HepG2 (cell line): ENCODE results near the gene TMCC1. TPM values are rescaled to one million over a fixed set of nuclear protein-coding genes. Genes with fewer than 3 reads are reported as not detected.

Experiments used
- ARID4A ChIP-seq: sonication (generic); formaldehyde crosslinking; IDR thresholded peaks from 2 replicates; pipeline ENCODE4 v1.5.0; 2020; ENCODE audit warnings: mild to moderate bottlenecking, missing genetic modification reagents, borderline replicate concordance
- CAMTA2 ChIP-seq: sonication (generic); formaldehyde crosslinking; IDR thresholded peaks from 2 replicates; pipeline ENCODE4 v1.4.0; 2020; ENCODE audit warnings: mild to moderate bottlenecking, missing genetic modification reagents, borderline replicate concordance
- CENPX ChIP-seq: sonication (generic); formaldehyde crosslinking; IDR thresholded peaks from 2 replicates; pipeline ENCODE4 v1.9.0; 2021; ENCODE audit warnings: mild to moderate bottlenecking, missing genetic modification reagents, moderate library complexity
- FOSL2 ChIP-seq: sonication (generic); formaldehyde crosslinking; IDR thresholded peaks from 2 replicates; pipeline ENCODE4 v1.4.0; 2020; ENCODE audit warnings: missing genetic modification reagents
- FOXM1 ChIP-seq: sonication (generic); formaldehyde crosslinking; IDR thresholded peaks from 2 replicates; pipeline ENCODE4 v1.5.0; 2020; ENCODE audit warnings: missing genetic modification reagents
- NFE2L2 ChIP-seq: fragments of 150-350 bp; IDR thresholded peaks from 2 replicates; pipeline ENCODE4 v1.6.1; 2014; ENCODE audit warnings: low read length
- NFIC ChIP-seq: IDR thresholded peaks from 2 replicates; pipeline ENCODE4 v1.6.1; 2012; ENCODE audit warnings: mild to moderate bottlenecking, low read length, inconsistent platforms
- NR1H2 ChIP-seq: sonication (generic); formaldehyde crosslinking; IDR thresholded peaks from 2 replicates; pipeline ENCODE4 v1.8.1; 2022; ENCODE audit warnings: low read depth, missing genetic modification reagents, borderline replicate concordance
- POGZ ChIP-seq: sonication (generic); formaldehyde crosslinking; IDR thresholded peaks from 2 replicates; pipeline ENCODE4 v1.4.0; 2020; ENCODE audit warnings: mild to moderate bottlenecking, missing genetic modification reagents
- POLR2AphosphoS5 ChIP-seq: IDR thresholded peaks from 2 replicates; pipeline ENCODE4 v1.6.1; 2012; ENCODE audit warnings: low read depth, low read length
- RAD21 ChIP-seq: fragments of 450-650 bp; formaldehyde crosslinking; IDR thresholded peaks from 2 replicates; pipeline ENCODE4 v1.5.0; 2020; ENCODE audit warnings: mild to moderate bottlenecking
- RFX5 ChIP-seq: IDR thresholded peaks from 2 replicates; pipeline ENCODE4 v1.6.1; 2011; ENCODE audit warnings: low read depth, low read length, improper control_type of control experiment
- SALL1 ChIP-seq: sonication (generic); formaldehyde crosslinking; IDR thresholded peaks from 2 replicates; pipeline ENCODE4 v1.8.0; 2022; ENCODE audit warnings: mild to moderate bottlenecking, missing genetic modification reagents
- SMC3 ChIP-seq: IDR thresholded peaks from 2 replicates; pipeline ENCODE4 v1.6.1; 2011; ENCODE audit warnings: low read length, improper control_type of control experiment
- SP2 ChIP-seq: sonication (generic); formaldehyde crosslinking; IDR thresholded peaks from 2 replicates; pipeline ENCODE4 v1.5.1; 2020; ENCODE audit warnings: mild to moderate bottlenecking, missing genetic modification reagents
- SRSF4 ChIP-seq: fragments of 200-400 bp; formaldehyde crosslinking; IDR thresholded peaks from one replicate; pipeline ENCODE4 v1.6.1; 2018; ENCODE audit warnings: mild to moderate bottlenecking, low read depth, low read length, moderate library complexity; ENCODE audit not compliant: poor library complexity, severe bottlenecking
- STAT5B ChIP-seq: sonication (generic); formaldehyde crosslinking; IDR thresholded peaks from 2 replicates; pipeline ENCODE4 v1.4.0; 2020; ENCODE audit warnings: missing genetic modification reagents
- TBX3 ChIP-seq: fragments of 450-650 bp; IDR thresholded peaks from 2 replicates; pipeline ENCODE4 v1.6.1; 2017; ENCODE audit warnings: antibody characterized with exemption, mild to moderate bottlenecking, inconsistent platforms, borderline replicate concordance
- TEF ChIP-seq: sonication (generic); formaldehyde crosslinking; IDR thresholded peaks from 2 replicates; pipeline ENCODE4 v1.5.0; 2020; ENCODE audit warnings: missing genetic modification reagents
- ZBTB26 ChIP-seq: IDR thresholded peaks from 2 replicates; pipeline ENCODE4 v1.6.1; 2016; ENCODE audit warnings: missing compliant biosample characterization, missing genetic modification reagents, borderline replicate concordance
- ZFYVE20 ChIP-seq: sonication (generic); formaldehyde crosslinking; IDR thresholded peaks from 2 replicates; pipeline ENCODE4 v1.8.0; 2023; ENCODE audit warnings: low read depth, mild to moderate bottlenecking, moderate library complexity, missing genetic modification reagents, borderline replicate concordance
- ZNF101 ChIP-seq: sonication (generic); formaldehyde crosslinking; IDR thresholded peaks from 2 replicates; pipeline ENCODE4 v1.4.0; 2020; ENCODE audit warnings: mild to moderate bottlenecking, low read depth, missing genetic modification reagents, borderline replicate concordance
- ZNF232 ChIP-seq: sonication (generic); formaldehyde crosslinking; IDR thresholded peaks from 2 replicates; pipeline ENCODE4 v1.4.0; 2020; ENCODE audit warnings: missing genetic modification reagents, borderline replicate concordance
- ZNF44 ChIP-seq: sonication (generic); formaldehyde crosslinking; IDR thresholded peaks from 2 replicates; pipeline ENCODE4 v1.5.1; 2020; ENCODE audit warnings: mild to moderate bottlenecking, missing genetic modification reagents
- ZNF441 ChIP-seq: sonication (generic); formaldehyde crosslinking; IDR thresholded peaks from 2 replicates; pipeline ENCODE4 v1.7.0; 2021; ENCODE audit warnings: missing genetic modification reagents, borderline replicate concordance
- ZNF605 ChIP-seq: sonication (generic); formaldehyde crosslinking; IDR thresholded peaks from 2 replicates; pipeline ENCODE4 v1.8.0; 2022; ENCODE audit warnings: mild to moderate bottlenecking, missing genetic modification reagents
- ZNF883 ChIP-seq: sonication (generic); formaldehyde crosslinking; IDR thresholded peaks from 2 replicates; pipeline ENCODE4 v1.5.1; 2020; ENCODE audit warnings: mild to moderate bottlenecking, missing genetic modification reagents; ENCODE audit errors: not compliant biosample characterization
- polyA plus RNA-seq, 8 experiments: library from polyadenylated mRNA; depleted of rRNA in 3 of 8; stranded (reverse) in 7 of 8; unstranded in 1 of 8; fragments of >200 nt; fragmentation: Illumina TruSeq in 4 of 8; extraction: Trizol in 4 of 8; gene quantifications; 2 replicates each; pipeline versions ENCODE4 v1.2.1 to v1.2.3, GENCODE V29; 2011 to 2016; ENCODE audit warnings: low read depth in 4 of 8, missing spikeins in 1 of 8, mixed read lengths in 1 of 8; ENCODE audit not compliant: insufficient read depth in 1 of 8
- total RNA-seq, 5 experiments: library from RNA; depleted of rRNA; stranded (reverse); fragments of >200 nt; fragmentation: Illumina TruSeq; extraction: Trizol; gene quantifications; 2 replicates each; pipeline ENCODE4 v1.2.3, GENCODE V29; 2016; ENCODE audit warnings: low read depth in 1 of 5

The TMCC1 gene
- total and polyA plus RNA-seq, 2 of the 13 experiments (the other 11 are each of a cell fraction or from before 2014, with no cell fraction given): 12.1 to 264 TPM

- TF ChIP-seq ZBTB26 (CRISPR knock-in tag): no peak
- no peak for TF ChIP-seq ARID4A
- no peak for TF ChIP-seq FOSL2 (CRISPR knock-in tag)
- no peak for TF ChIP-seq ZNF101 (CRISPR knock-in tag)
- TF ChIP-seq ZNF883 (CRISPR knock-in tag): no peak
- TF ChIP-seq POLR2AphosphoS5: peak; percentile 34; the same call in 1 of the 2 replicates
- no peak for TF ChIP-seq POGZ
- TF ChIP-seq CAMTA2 (CRISPR knock-in tag): no peak
- no peak for TF ChIP-seq CENPX (CRISPR knock-in tag)
- TF ChIP-seq SALL1: no peak
- TF ChIP-seq NR1H2 (CRISPR knock-in tag): no peak
- TF ChIP-seq NFIC: 0 out of 2 replicates have a peak, but pooled peaks have one; percentile 20
- no peak for TF ChIP-seq ZNF44 (CRISPR knock-in tag)
- no peak for TF ChIP-seq RFX5
- TF ChIP-seq TEF (CRISPR knock-in tag): no peak
- TF ChIP-seq FOXM1 (CRISPR knock-in tag): no peak
- TF ChIP-seq SRSF4: no peak
- TF ChIP-seq STAT5B (CRISPR knock-in tag): no peak
- TF ChIP-seq SMC3: peak; percentile 74
- TF ChIP-seq ZFYVE20 (CRISPR knock-in tag): no peak
- no peak for TF ChIP-seq ZNF605 (CRISPR knock-in tag)
- no peak for TF ChIP-seq TBX3
- TF ChIP-seq ZNF232 (CRISPR knock-in tag): no peak
- no peak for TF ChIP-seq NFE2L2
- no peak for TF ChIP-seq ZNF441 (CRISPR knock-in tag)
- TF ChIP-seq SP2 (CRISPR knock-in tag): no peak
- TF ChIP-seq RAD21: peak; percentile 37; the same call in 1 of the 2 replicates
These were observed 243.1 kb downstream of the TMCC1 start (continued) for GRCh38 chr3:129650256-129650872.
